NCI-H2196 treated with DMSO at 0.1 percent for 48 hours (cell line): ENCODE data around the gene KCNMA1.

Experiments
- DNase-seq: peaks from one replicate; lab custom pipeline; 2025; ENCODE audit not compliant: unreplicated experiment; lab: John Stamatoyannopoulos, UW

The KCNMA1 gene

DNA sequence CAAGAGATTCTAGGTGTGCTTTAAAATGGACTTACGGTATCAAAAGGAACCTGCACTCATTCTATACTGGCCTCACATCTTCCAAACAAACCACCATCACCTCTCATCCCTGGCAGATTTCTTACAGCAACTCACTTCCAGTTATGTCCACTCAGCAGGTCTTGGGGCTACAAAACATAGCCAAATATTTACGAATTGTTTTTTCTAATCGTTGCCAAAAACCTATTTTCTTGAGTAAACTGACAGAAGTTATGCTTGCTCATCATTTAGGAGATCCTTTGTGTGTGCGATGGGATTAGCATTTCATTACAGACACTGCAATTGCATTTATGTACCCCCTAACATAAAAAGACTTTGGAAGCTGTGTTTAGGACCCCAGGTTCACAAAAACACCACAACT lies 2.7 kb downstream of the KCNMA1 start:
- DNase-seq: no peak

DNA sequence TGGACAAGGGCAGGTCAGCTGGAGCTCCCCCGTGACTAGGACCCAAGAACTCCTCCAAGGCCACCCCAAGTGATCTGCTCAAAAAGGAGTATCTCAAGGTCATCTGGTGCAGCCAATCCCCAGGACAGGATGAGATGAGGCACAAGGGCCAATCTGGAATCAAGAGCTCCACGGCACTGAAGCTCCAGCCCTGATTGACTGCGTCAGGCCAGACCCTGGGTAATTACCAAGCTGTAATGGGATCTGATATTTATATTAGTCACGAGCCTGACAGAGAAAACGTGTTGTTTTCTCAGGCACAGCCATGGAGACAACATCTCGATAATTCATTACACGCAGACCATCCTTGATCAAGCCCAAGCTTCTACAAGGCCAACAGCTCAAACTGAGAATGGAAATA lies 4.2 kb downstream of the KCNMA1 start:
- DNase-seq: no peak

DNA sequence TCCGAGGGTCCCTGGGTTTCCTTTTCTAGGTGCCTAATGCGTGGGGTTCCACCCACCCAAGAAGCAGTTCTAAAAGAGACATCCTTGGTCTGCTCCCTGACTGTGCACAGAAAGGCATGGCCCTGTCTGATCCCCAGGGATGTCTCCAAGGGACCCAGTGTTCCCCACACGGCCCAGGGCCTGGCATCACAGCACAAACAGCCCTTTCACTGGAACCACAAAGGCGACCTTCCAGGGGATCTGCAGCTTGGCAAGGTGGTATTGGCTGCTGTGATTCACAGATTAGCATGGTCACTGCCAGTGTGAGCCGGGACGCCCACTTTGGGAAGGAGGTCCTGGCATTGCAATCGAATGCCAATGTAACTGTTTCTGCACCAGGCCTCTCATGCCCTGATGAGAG lies 6.4 kb downstream of the KCNMA1 start:
- DNase-seq: no peak

DNA sequence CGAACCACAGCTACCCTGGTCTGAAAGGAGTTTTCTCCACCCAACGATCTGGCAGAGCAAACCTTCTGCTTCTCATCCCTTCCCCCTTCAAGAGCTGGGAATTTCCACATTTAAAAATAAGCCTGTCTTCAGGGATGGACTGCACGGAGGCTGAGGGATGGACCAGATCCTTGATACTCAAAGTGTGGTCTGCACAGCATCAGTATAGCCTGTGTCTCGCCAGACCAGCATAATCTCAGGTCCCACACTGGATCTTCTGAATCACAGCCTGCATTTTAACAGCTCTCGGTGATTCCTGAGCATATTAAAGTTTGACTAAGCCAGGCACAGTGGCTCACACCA lies 7.1 kb downstream of the KCNMA1 start:
- DNase-seq: no peak

DNA sequence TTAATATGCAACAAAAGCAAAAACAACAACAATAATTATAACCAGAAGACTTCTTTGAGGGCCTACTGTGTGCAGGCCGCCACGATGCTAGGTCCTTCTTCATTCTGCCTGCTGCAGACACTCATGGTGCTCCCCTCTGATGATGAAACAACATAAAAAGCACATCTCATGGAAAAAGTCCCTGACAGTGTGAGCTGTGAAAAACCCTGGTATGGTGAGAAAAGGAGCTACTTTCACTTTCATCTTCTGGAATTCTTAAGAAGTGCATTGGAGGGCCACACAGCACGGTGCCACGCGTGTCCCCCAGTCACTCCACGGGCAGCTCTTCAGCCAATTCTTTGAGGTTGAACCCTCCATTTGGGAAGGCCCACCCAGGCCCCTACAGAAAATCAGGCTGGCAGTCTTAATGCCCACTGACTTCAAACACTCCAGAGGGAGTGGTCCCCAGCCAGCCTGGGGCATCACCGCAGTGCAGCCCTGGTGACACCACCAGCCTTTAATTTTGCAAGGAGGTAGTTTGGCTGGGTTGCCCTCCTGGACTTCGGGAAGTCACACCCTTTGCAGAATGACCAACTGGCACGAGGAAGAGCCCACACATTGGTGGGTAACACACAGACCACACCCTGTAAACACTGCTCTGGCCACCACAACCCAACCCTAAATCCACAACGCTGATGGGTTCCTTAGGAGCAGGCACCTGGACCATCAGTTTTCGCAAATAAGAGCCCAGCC lies 7.7 kb downstream of the KCNMA1 start:
- no peak for DNase-seq

DNA sequence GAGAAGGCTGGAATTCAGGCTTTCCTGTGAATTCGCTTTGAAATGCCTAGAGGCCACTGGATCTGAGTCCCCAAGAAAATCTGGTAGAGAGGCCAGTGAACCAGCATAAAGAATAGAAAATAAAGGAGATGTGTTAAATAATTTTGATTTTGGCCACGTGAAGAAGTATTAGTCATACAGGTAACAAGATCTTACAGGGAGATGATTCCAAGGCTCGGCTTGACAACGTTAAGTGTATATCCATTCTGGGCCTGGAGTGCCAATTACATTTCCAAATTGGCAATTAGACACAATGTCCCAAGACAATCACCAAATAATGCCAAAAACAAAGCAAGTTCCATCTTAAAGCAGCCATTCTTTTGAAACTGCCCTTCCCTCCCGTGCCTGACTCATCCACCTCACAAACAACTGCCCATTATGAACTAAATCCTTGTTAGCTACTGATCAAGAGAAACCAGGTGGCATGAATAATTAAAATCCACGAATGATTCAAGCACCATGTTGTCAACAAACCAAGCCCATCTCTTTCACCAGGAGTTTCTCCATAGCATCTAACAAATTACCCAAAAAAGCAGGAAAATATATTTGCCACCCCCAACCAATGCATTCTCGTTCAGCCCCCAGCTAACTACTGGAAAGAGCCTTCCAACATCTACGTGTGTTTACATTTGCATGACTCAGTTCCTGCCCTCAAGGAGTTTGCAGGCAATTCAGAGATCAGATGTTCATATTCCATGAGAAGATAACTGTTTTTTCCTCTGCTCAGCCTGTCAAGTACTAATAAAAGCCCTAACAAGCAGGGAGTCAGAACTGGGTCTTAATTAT lies 8.5 kb downstream of the KCNMA1 start:
- no peak for DNase-seq

DNA sequence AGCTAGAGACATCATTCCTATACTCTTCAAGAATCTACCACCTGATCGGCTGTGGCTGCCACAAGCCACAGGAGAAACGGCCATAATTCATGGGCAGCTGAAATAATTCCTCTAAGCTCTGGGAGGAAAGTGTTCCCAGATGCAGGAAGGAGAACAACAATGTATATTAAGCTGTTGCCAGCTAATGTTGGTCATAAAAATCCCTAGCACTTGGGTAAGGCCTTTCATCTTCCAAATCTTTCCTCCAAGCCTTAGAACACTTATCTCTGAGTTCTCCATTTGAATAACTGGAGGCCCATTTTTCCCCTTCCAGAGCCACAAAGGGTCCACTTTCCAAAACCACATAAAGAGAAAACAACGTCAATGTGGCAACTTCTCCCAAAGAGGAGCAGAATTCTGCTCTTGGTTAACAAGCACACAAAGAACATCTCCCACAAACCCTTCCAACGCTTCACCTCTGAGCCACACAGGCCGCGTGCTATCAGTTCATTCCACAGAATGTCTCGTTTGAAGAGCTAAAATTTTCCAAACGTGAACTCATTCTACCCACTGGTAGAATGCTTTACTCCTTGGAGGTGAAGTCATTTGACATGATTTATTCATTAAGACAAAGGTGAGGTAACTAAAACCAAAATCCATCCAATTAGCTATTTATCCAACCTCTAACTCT lies 11.2 kb downstream of the KCNMA1 start:
- DNase-seq: no peak

DNA sequence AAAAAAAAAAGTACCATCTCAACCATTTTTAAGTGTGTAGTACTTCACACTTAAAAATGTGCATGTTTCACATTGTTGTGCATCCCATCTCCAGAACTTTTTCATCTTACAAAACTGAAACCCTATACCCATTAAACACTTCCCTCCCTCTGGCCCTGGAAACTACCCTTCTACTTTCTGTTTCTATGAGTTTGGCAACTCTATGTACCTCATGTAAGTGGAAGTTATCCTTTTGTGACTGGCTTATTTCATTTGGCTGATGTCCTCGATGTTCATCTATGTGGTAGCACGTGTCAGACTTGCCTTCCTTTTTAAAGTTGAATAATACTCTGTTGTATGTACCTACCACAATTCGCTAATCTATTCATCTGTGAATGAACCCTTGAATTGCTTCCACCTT lies 12.2 kb downstream of the KCNMA1 start:
- DNase-seq: no peak

DNA sequence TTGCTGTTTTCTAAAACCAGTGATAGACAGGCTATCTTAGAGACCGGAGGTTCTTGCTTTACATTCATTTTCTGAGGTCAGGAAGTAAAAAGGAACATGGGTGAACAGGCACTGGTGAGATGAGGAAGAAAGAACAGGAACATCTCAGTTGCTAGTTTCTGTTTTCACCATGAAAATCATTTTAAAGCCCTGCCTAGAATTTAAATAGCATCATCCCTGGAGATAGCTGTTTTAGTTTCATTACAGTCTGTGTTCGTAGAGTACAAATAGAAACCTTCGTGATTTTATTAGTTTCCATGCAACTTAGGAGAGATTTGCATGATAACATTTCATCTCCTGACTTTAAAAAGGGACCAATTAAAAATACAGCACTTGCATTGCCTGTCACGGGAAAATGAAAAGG lies 14.7 kb downstream of the KCNMA1 start:
- DNase-seq: no peak

DNA sequence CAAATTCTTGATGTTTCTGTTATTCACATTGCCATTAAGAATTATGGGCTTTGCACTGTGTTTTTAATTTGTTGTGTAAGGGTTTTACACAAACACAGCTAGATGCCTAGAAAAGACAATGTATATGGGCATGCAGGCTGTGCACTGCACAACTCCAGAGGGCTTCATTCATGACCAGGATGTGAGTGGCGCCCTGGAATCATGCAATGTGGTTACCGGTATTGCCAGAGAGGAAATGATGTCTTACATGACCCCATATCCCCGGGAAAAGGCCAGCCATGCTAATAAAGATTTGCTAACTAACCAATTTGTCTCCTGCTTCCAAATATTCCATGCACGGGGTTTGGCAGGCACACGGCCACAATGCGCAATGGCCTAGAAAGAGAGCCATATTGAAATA lies 16.9 kb downstream of the KCNMA1 start:
- DNase-seq: no peak

DNA sequence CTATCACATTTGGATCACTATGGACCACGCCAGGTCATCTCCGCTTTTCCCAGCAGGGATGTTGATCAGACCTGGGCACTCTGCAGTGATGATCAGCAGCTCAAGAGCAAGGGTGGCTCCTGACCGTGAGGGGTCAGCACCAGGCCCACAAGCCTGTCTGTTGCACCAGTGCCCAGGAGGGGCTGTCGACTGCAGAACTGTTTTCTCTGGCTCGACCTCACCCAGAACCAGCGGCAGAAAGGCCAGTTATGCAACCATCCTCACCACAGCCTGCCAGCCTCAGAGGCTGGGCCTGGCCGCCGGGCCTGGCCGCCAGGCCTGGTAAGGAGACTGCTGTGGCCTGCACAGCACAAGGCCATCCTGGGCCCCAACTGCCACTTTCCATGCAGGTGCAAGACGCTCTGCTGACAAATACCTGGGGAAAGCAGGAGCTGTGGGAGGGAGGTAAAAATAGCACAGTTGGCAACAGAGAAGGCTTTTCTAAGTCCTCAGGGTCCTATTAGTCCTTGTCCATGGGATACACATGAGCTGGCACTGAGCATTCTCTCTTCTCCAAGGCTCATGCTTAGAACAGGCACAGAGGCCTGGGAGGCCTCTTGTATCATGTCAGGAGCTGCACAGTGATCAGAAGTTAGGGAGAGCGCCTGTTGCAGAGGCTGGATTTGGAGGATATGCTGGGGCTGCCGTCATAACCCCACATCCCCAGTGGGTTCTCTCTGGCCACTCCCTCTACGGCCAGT lies 17.5 kb downstream of the KCNMA1 start:
- no peak for DNase-seq

DNA sequence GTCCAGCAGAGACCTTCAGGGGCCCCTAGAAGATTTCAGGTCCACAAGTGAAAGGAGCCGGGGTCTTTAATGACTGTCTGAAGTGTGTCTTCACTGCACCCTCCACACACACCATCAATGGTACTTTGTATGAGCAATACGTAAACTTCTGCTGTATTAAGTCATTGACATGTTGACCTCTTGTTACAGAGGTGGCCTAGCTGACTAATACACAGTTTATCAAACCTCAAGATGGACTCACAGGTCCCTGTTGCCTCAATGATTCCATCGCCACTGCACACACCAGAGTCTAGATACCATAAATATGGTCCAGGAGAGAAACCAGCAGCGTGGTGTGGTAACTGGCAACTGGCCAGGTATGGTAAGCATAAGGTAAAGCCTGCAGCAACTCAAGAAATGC lies 19.5 kb downstream of the KCNMA1 start:
- DNase-seq: no peak

DNA sequence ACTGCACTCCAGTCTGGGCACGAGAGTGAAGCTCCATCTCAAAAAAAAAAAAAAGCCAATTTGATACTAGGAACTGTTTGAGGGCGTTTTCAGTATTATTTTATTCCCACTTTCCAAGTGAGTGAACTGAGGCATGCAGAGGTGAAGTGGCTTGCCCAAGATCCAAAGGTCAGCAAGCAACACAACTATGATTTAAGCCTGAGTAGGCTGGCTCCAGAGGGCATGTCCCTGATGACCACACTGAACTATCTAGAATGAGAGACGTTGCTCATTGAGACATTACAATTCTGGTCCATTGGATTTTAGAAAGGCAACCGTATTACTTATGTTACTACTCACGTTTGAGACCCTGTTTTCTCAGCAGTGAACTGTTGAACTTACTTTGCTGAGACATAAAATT lies 20.8 kb downstream of the KCNMA1 start:
- no peak for DNase-seq

DNA sequence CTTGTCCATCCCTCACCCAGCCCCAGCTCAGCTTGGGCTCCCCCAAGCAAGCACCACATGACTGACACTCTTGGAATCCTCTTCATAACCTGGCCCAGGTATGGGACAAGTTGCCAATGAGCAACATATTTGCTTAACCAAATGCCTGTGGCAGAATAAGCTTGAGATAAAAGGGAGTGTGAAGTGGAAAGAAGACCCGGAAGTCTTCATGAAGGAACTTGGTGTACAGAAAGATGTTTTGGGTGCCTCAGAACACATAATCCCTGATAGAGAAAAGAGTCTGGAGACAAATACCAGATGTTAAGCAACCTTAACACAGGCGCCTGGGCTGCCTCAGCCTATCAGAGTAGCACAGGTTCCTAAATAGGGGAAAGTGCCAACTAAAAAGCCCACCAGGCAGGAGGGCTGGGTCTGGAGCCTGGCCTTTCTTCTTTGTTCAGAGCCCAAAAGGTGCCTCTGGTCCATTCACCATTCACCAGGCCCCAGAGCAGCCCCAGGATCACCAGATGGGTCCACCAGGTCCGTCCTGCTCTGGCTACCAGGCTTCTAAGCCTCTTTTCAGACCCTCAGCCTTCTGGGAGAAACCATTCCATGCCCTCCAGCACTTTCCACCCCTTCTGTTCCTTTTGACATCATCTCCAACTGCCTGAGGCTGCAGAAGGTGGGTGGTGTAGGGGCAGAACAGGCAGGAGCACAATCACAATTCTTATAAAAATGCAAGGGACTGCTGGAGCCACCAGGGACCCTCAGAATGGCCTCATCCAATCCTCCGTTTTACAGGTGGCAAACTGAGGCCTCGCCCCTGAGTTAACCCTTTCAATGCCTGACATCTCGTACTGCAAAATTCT lies 22.6 kb downstream of the KCNMA1 start:
- DNase-seq: no peak

DNA sequence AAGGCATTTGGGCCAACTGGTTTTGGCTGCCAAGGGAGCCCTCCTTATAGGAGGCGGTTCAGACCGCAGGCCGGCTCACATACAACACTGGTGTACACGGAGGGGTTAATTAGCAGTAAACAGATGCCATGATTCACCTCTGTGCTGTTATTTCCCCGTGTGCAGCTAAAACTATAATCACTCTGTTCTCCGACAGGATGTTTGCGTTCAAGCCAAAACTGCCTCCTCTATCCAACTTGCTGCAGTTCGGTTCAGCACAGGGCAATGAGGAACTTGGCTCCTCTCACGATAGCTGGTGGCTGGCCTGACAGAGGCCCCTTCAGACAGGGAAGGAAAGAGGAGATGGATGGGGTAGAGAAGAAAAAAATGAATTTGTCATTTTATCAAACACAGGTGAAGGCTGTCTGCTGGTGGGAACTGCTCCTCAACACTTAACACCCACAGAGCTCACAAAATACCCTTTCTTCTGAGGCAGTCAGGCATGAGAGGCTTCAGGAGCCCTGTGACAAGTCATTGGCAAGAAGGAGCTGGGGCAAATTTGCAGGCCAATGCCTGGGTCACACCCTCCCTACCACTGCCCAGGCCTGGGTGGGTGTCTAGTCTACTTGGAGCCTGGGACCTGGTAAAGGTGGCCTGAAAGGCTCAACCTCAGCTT lies 24.0 kb downstream of the KCNMA1 start:
- DNase-seq: no peak

DNA sequence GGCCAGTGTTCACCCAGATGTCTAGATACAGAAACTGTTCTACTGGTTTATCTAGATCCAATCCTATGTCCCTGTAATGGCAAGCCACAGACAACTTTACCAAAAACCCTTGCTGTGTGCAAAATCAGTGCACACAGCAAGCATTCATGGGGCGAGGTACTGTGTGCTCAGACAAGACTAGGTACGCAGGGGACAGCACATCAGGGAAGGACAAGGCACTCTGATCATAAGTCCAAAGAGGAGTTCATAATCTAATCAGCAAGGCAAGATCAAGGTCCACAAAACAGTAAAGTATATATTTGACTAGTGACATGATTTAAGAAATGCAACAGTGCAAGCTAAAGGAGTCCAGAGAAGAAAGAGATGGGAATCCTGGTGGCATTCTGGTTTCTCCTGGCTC lies 25.9 kb downstream of the KCNMA1 start:
- no peak for DNase-seq

DNA sequence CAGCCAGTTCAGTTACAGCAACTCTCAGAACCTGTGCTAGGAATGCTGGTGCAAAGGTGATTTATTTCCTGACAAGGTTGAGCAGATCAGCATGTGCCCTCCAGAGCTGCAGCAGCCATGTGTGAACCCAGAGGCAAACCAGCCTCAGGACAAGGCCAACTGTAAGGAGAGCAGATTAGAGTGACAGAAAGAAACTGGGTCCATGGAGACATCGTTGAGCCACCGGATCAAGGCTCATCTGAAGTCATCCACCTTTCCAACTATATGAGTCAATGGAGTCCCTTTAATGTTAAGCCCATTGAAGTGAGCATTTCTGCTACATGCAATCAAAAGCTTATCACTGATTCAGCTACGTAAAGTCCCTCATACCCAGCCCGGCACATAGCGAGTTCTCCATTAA lies 26.4 kb downstream of the KCNMA1 start:
- no peak for DNase-seq

DNA sequence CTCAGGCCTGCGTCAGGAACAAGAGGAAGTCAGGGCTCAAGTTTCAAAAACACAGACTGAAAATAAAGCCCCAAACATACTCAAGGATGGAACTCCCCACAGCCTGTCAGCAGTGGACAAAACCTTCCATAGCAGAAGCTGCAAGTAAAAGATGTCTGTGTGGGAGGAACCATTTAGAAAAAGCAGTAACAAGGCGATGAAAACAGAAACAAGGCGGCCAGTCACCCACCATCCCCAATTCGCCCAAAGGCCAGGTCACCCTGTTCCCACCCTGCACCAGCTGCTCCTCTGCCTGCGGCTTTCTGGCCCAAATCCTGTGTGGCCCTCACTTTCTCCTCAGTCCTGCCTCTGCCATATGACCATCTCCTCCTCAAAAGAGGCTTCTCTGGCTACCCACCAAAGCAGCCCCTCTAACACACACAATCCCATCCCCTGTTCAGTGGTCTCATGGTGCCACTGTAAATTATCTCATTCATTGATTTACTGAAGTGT lies 27.8 kb downstream of the KCNMA1 start:
- no peak for DNase-seq

DNA sequence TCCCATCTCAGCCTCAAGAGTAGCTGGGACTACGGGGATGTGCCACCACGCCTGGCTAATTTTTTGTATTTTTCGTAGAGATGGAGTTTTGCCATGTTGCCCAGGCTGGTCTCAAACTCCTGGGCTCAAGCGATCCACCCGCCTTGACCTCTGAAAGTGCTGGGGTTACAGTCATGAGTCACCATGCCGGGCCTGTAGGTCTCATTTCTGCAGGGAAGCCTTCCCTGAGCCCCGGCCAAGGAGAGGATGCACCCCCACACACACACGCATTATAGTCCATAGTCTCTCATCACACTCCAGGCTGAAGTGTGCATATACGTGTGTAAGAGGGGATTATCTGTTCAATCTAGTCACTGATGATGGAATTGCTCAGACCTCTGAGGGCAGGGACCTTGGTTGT lies 29.3 kb downstream of the KCNMA1 start:
- DNase-seq: no peak

DNA sequence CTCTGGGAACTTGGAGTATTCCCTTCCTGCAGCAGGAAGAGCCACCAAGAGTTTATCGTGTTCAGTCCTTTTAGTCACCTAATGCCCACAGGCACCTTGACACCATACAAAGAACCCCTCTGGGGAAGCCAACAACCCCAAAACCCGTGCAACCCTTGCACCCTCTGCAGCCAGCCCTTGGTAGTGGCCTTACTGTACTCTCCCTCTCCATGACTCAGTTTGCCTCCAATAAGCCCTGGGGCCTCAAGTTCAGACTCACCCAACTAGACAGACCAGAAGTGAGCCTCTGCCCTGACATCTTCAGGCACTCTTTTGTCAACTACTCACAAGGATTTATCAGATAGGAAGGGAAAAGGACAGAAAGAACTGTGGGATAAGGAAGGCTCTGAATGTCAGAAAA lies 30.9 kb downstream of the KCNMA1 start:
- no peak for DNase-seq
